Keratinocyte (primary cell): Measurements from ENCODE around the gene RRAS2. TPM values are rescaled to one million over a fixed set of nuclear protein-coding genes. Genes with fewer than 3 reads are reported as not detected.

Source experiments
- DNase-seq: peaks from one replicate; pipeline ENCODE4 v3.0.0-alpha.2; 2011; ENCODE audit warnings: low read depth, missing footprints, low spot score
- FAIRE-seq: peaks from 2 replicates; lab custom pipeline; 2011; peaks lifted over from hg19 to GRCh38; lab: Jason Lieb, UNC
- H2AFZ ChIP-seq: 2 replicates; pipeline ENCODE4 v1.6.0; 2012; ENCODE audit warnings: low read length, control low read depth, inconsistent platforms; ENCODE audit not compliant: control insufficient read depth
- H3K27ac ChIP-seq: 2 replicates; pipeline ENCODE4 v1.5.1; 2011; ENCODE audit warnings: low read length; ENCODE audit not compliant: control insufficient read depth, insufficient read depth
- H3K27me3 ChIP-seq: 3 replicates; pipeline ENCODE4 v1.6.0; 2011; ENCODE audit warnings: low read length; ENCODE audit not compliant: control insufficient read depth, insufficient read depth; ENCODE audit errors: extremely low read depth
- H3K36me3 ChIP-seq, 2 experiments: 2 replicates in 1 of 2; 3 replicates in 1 of 2; pipeline ENCODE4 v1.5.1; 2011; ENCODE audit warnings: low read length in 2 of 2, mild to moderate bottlenecking in 1 of 2; ENCODE audit not compliant: control insufficient read depth in 2 of 2, insufficient read depth in 2 of 2; ENCODE audit errors: extremely low read depth in 1 of 2
- H3K4me1 ChIP-seq: 3 replicates; pipeline ENCODE4 v1.5.1; 2011; ENCODE audit warnings: low read length; ENCODE audit not compliant: control insufficient read depth, insufficient read depth; ENCODE audit errors: extremely low read depth
- H3K4me2 ChIP-seq: 3 replicates; pipeline ENCODE4 v1.6.0; 2011; ENCODE audit warnings: low read depth, low read length; ENCODE audit not compliant: control insufficient read depth, insufficient read depth; ENCODE audit errors: extremely low read depth
- H3K4me3 ChIP-seq, 3 experiments: fragments of 200-600 bp in 1 of 3; sonication (generic) in 1 of 3; 2 replicates in 2 of 3; 3 replicates in 1 of 3; pipeline ENCODE4 v1.5.1; 2011 to 2016; ENCODE audit warnings: low read length in 3 of 3, mild to moderate bottlenecking in 3 of 3, control low read depth in 2 of 3, inconsistent platforms in 1 of 3, low read depth in 1 of 3, mixed read lengths in 1 of 3, mixed run types in 1 of 3, moderate library complexity in 1 of 3; ENCODE audit not compliant: control insufficient read depth in 2 of 3, insufficient read depth in 2 of 3; ENCODE audit errors: extremely low read depth in 1 of 3
- H3K79me2 ChIP-seq: 2 replicates; pipeline ENCODE4 v1.6.0; 2012; ENCODE audit warnings: low read length; ENCODE audit not compliant: control insufficient read depth, insufficient read depth
- H3K9ac ChIP-seq: 3 replicates; pipeline ENCODE4 v1.6.0; 2011; ENCODE audit warnings: low read length; ENCODE audit not compliant: control insufficient read depth, insufficient read depth; ENCODE audit errors: extremely low read depth
- H3K9me1 ChIP-seq: 3 replicates; pipeline ENCODE4 v1.6.0; 2011; ENCODE audit warnings: low read length; ENCODE audit not compliant: control insufficient read depth, insufficient read depth; ENCODE audit errors: extremely low read depth
- H3K9me3 ChIP-seq: 2 replicates; pipeline ENCODE4 v1.5.1; 2012; ENCODE audit warnings: low read depth, low read length; ENCODE audit not compliant: control insufficient read depth
- H4K20me1 ChIP-seq: 3 replicates; pipeline ENCODE4 v1.6.0; 2011; ENCODE audit warnings: low read length; ENCODE audit not compliant: control insufficient read depth, insufficient read depth; ENCODE audit errors: extremely low read depth
- EZH2 ChIP-seq: IDR thresholded peaks from one replicate; pipeline ENCODE4 v1.6.1; 2012; ENCODE audit warnings: inconsistent platforms, mild to moderate bottlenecking, low read length, moderate library complexity
- dilution Hi-C: fragments of 300-500 bp; cut with MboI; formaldehyde crosslinking; loops from one replicate; pipeline ENCODE4 v1.7.0; 2020; ENCODE audit warnings: low sequenced_read_pairs; ENCODE audit not compliant: extremely low pct_ligation_motif_present
- polyA plus RNA-seq, 5 experiments: library from polyadenylated mRNA; depleted of rRNA in 3 of 5; stranded (reverse) in 3 of 5; stranded (forward) in 1 of 5; unstranded in 1 of 5; fragments of >200 nt; gene quantifications; 1 replicate in 1 of 5; 2 replicates in 3 of 5; 3 replicates in 1 of 5; pipeline versions ENCODE4 v1.2.1 to v1.2.3, GENCODE V29; 2011 to 2012; ENCODE audit warnings: missing spikeins in 2 of 5, low read depth in 1 of 5, low replicate concordance in 1 of 5
- TF ChIP-seq, protein P1 (sequence below), 3 experiments: IDR thresholded peaks in 1 of 3; conservative IDR thresholded peaks in 1 of 3; optimal IDR thresholded peaks in 1 of 3; 2 replicates in 2 of 3; 3 replicates in 1 of 3; pipeline versions ENCODE3 to v1.5.1; 2011; ENCODE audit warnings: low read length in 3 of 3, mild to moderate bottlenecking in 3 of 3, moderate library complexity in 2 of 3, control low read depth in 1 of 3, inconsistent platforms in 1 of 3; ENCODE audit not compliant: insufficient read depth in 2 of 3; ENCODE audit errors: extremely low read depth in 1 of 3

The RRAS2 gene
- polyA plus RNA-seq, 1 donor (not counting 4 experiments of a cell fraction or from before 2014, with no cell fraction given), result 99.3 TPM

DNA sequence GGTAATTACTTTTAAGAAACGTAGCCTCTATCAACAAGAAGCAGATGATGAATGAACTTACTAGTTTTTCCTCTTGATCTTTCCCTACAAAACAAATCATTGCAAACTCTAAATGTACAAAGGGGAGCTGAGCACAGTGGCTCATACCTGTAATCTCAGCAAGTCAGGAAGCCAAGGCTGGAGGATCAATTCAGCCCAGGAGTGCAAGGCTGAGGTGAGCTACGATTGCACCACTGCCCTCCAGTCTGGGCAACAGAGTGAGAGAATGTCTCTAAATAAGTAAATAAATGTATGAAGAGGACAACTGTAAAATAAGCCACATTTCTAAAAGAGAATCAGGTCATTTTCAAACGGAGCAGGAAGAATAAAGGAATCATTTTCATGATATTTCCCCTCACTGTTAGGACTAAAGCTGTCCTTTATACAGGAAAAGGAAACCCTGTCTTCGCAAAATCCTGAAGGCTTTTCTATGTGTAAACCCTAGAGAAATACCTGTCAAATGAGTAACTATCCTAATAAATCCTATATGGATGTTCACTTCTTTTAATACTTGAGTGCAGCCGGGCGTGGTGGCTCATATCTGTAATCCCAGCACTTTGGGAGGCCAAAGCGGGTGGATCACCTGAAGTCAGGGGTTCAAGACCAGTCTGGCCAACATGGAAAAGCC is 41.2 kb downstream of the RRAS2 start:
- Histone ChIP-seq H3K9ac (no peak overlapping the region), H3K27ac (peak overlapping the region; percentile 42), H3K9me1 (no peaks in the 10 kb centered on the region), H3K79me2 (peaks cover 93% of the 10 kb centered on the region), H3K27me3 (no peaks in the 10 kb centered on the region), H3K4me2 (peak overlapping the region; percentile 19), H3K4me3 (no peak overlapping the region), H3K4me1 (peaks cover 21% of the 10 kb centered on the region), H2AFZ (no peak overlapping the region), H3K36me3 (no peaks in the 10 kb centered on the region), H4K20me1 (peaks cover 12% of the 10 kb centered on the region), H3K9me3 (no peaks in the 10 kb centered on the region)
- TF ChIP-seq, protein P1, sequence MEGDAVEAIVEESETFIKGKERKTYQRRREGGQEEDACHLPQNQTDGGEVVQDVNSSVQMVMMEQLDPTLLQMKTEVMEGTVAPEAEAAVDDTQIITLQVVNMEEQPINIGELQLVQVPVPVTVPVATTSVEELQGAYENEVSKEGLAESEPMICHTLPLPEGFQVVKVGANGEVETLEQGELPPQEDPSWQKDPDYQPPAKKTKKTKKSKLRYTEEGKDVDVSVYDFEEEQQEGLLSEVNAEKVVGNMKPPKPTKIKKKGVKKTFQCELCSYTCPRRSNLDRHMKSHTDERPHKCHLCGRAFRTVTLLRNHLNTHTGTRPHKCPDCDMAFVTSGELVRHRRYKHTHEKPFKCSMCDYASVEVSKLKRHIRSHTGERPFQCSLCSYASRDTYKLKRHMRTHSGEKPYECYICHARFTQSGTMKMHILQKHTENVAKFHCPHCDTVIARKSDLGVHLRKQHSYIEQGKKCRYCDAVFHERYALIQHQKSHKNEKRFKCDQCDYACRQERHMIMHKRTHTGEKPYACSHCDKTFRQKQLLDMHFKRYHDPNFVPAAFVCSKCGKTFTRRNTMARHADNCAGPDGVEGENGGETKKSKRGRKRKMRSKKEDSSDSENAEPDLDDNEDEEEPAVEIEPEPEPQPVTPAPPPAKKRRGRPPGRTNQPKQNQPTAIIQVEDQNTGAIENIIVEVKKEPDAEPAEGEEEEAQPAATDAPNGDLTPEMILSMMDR (optimal IDR thresholded peaks at IDR 0.05 in 1 of 3, IDR thresholded peaks at IDR 0.05 in 1 of 3, conservative IDR thresholded peaks at IDR 0.05 in 1 of 3; ENCODE audit: extremely low read depth in 1 of 3, insufficient read depth in 2 of 3, low read length in 3 of 3), result no peak
- TF ChIP-seq EZH2, result no peak
- DNase-seq, result no peak
- FAIRE-seq, result no peak
- dilution Hi-C loops, result no loop called here

DNA sequence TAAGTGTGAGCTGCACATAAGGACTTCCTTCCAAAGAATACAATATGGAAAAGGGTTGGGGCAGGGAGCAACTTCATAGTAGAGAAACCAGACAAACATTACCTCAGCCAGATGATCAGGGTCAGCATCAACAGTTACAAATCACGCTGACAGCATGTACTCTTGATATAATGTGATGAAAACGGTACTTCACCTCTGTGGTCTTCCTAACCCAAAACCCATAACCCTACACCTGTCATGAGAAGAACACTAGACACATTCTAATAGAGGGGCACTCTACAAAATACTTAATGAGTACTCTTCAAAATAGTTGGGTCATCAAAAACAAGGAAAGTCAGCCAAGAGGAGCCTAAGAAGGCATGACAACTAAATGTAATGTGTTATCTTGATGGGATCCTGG is 43.9 kb downstream of the RRAS2 start:
- Histone ChIP-seq H3K27ac (no peak overlapping the region), H2AFZ (no peak overlapping the region), H3K79me2 (peaks cover 87% of the 10 kb centered on the region), H3K9ac (no peak overlapping the region), H3K9me3 (no peaks in the 10 kb centered on the region), H3K27me3 (no peaks in the 10 kb centered on the region), H3K4me2 (no peak overlapping the region), H3K9me1 (no peaks in the 10 kb centered on the region), H3K4me3 (no peak overlapping the region), H3K36me3 (no peaks in the 10 kb centered on the region), H4K20me1 (peaks cover 14% of the 10 kb centered on the region), H3K4me1 (peaks cover 28% of the 10 kb centered on the region)
- no peak for FAIRE-seq
- dilution Hi-C loops, result no loop called here
- TF ChIP-seq EZH2, result no peak
- TF ChIP-seq, protein P1 (optimal IDR thresholded peaks at IDR 0.05 in 1 of 3, IDR thresholded peaks at IDR 0.05 in 1 of 3, conservative IDR thresholded peaks at IDR 0.05 in 1 of 3; ENCODE audit: extremely low read depth in 1 of 3, insufficient read depth in 2 of 3, low read length in 3 of 3), result no peak
- no peak for DNase-seq
